Fibroblast of lung (primary cell): ENCODE measurements around the gene CRACR2B.

Source experiments
- CTCF ChIP-seq, 2 donors: IDR thresholded peaks in 1 of 2; conservative IDR thresholded peaks in 1 of 2; 1 replicate in 1 of 2; 2 replicates in 1 of 2; pipeline ENCODE4 v1.5.1; 2011 to 2012; ENCODE audit warnings: low read length in 2 of 2, control low read depth in 1 of 2, inconsistent platforms in 1 of 2, low read depth in 1 of 2, mild to moderate bottlenecking in 1 of 2
- EZH2 ChIP-seq: IDR thresholded peaks from 2 replicates; pipeline ENCODE4 v1.5.1; 2012; ENCODE audit warnings: low read length, control low read depth, mild to moderate bottlenecking; ENCODE audit errors: missing control alignments

GRCh38 chr11:809287-810039, 18.3 kb upstream of the CRACR2B start, which contains the start of gene RPLP2:
- TF ChIP-seq CTCF (conservative IDR thresholded peaks at IDR 0.05 in 1 of 2, IDR thresholded peaks at IDR 0.05 in 1 of 2; ENCODE audit: low read depth in 1 of 2, low read length in 2 of 2): no peak
- no peak for TF ChIP-seq EZH2
